HG03457 (cell line): ENCODE measurements around the gene SLC22A3.

Experiments
- ATAC-seq: cut with Tn5 transposase; IDR thresholded peaks from one replicate; pipeline ENCODE4 v1.9.1; 2021; ENCODE audit warnings: moderate number of reproducible peaks; ENCODE audit not compliant: unreplicated experiment

SLC22A3 gene

GRCh38 chr6:160408528-160408927 lies 60.4 kb downstream of the SLC22A3 start:
- ATAC-seq = no peak

GRCh38 chr6:160412993-160413392 lies 64.8 kb downstream of the SLC22A3 start:
- no peak for ATAC-seq

- no peak for ATAC-seq
Observed at GRCh38 chr6:160417146-160417545, 69.0 kb downstream of the SLC22A3 start.

GRCh38 chr6:160417550-160417949 lies 69.4 kb downstream of the SLC22A3 start:
- no peak for ATAC-seq

GRCh38 chr6:160418370-160418769 lies 70.2 kb downstream of the SLC22A3 start:
- no peak for ATAC-seq

- no peak for ATAC-seq
Observed at GRCh38 chr6:160419488-160419887, 71.3 kb downstream of the SLC22A3 start.

- ATAC-seq = no peak
Observed at GRCh38 chr6:160420253-160420968, 72.2 kb downstream of the SLC22A3 start.

GRCh38 chr6:160420969-160421556 lies 72.9 kb downstream of the SLC22A3 start:
- ATAC-seq = no peak

GRCh38 chr6:160421854-160422253 lies 73.7 kb downstream of the SLC22A3 start:
- ATAC-seq = no peak

- no peak for ATAC-seq
Observed at GRCh38 chr6:160424256-160424655, 76.1 kb downstream of the SLC22A3 start.

GRCh38 chr6:160426136-160426535 lies 78.0 kb downstream of the SLC22A3 start:
- no peak for ATAC-seq

- no peak for ATAC-seq
Observed at GRCh38 chr6:160427312-160428068, 79.3 kb downstream of the SLC22A3 start.

- ATAC-seq = no peak
Observed at GRCh38 chr6:160428069-160428430, 79.9 kb downstream of the SLC22A3 start.

GRCh38 chr6:160428818-160429619 lies 80.8 kb downstream of the SLC22A3 start:
- ATAC-seq = no peak

- ATAC-seq = no peak
Observed at GRCh38 chr6:160429620-160429895, 81.4 kb downstream of the SLC22A3 start.

- no peak for ATAC-seq
Observed at GRCh38 chr6:160430203-160430602, 82.0 kb downstream of the SLC22A3 start.

- no peak for ATAC-seq
Observed at GRCh38 chr6:160430751-160431150, 82.6 kb downstream of the SLC22A3 start.

GRCh38 chr6:160431226-160431625 lies 83.0 kb downstream of the SLC22A3 start:
- no peak for ATAC-seq

GRCh38 chr6:160431791-160432404 lies 83.7 kb downstream of the SLC22A3 start:
- ATAC-seq = no peak

- no peak for ATAC-seq
Observed at GRCh38 chr6:160435935-160436334, 87.8 kb downstream of the SLC22A3 start.

GRCh38 chr6:160437154-160437553 lies 89.0 kb downstream of the SLC22A3 start:
- no peak for ATAC-seq
